Keratinocyte (primary cell): Measurements from ENCODE around the gene APCDD1. TPM values are rescaled to one million over a fixed set of nuclear protein-coding genes. Genes with fewer than 3 reads are reported as not detected.
A peak's percentile ranks its signal among the peaks of the same experiment; 100 is the strongest.

Experiments used
- DNase-seq: peaks from one replicate; pipeline ENCODE4 v3.0.0-alpha.2; 2011; ENCODE audit warnings: low read depth, missing footprints, low spot score
- FAIRE-seq: peaks from 2 replicates; lab custom pipeline; 2011; peaks lifted over from hg19 to GRCh38; lab: Jason Lieb, UNC
- H2AFZ ChIP-seq: 2 replicates; pipeline ENCODE4 v1.6.0; 2012; ENCODE audit warnings: low read length, control low read depth, inconsistent platforms; ENCODE audit not compliant: control insufficient read depth
- H3K27ac ChIP-seq: 2 replicates; pipeline ENCODE4 v1.5.1; 2011; ENCODE audit warnings: low read length; ENCODE audit not compliant: control insufficient read depth, insufficient read depth
- H3K27me3 ChIP-seq: 3 replicates; pipeline ENCODE4 v1.6.0; 2011; ENCODE audit warnings: low read length; ENCODE audit not compliant: control insufficient read depth, insufficient read depth; ENCODE audit errors: extremely low read depth
- H3K36me3 ChIP-seq, 2 experiments: 2 replicates in 1 of 2; 3 replicates in 1 of 2; pipeline ENCODE4 v1.5.1; 2011; ENCODE audit warnings: low read length in 2 of 2, mild to moderate bottlenecking in 1 of 2; ENCODE audit not compliant: control insufficient read depth in 2 of 2, insufficient read depth in 2 of 2; ENCODE audit errors: extremely low read depth in 1 of 2
- H3K4me1 ChIP-seq: 3 replicates; pipeline ENCODE4 v1.5.1; 2011; ENCODE audit warnings: low read length; ENCODE audit not compliant: control insufficient read depth, insufficient read depth; ENCODE audit errors: extremely low read depth
- H3K4me2 ChIP-seq: 3 replicates; pipeline ENCODE4 v1.6.0; 2011; ENCODE audit warnings: low read depth, low read length; ENCODE audit not compliant: control insufficient read depth, insufficient read depth; ENCODE audit errors: extremely low read depth
- H3K4me3 ChIP-seq, 3 experiments: fragments of 200-600 bp in 1 of 3; sonication (generic) in 1 of 3; 2 replicates in 2 of 3; 3 replicates in 1 of 3; pipeline ENCODE4 v1.5.1; 2011 to 2016; ENCODE audit warnings: low read length in 3 of 3, mild to moderate bottlenecking in 3 of 3, control low read depth in 2 of 3, inconsistent platforms in 1 of 3, low read depth in 1 of 3, mixed read lengths in 1 of 3, mixed run types in 1 of 3, moderate library complexity in 1 of 3; ENCODE audit not compliant: control insufficient read depth in 2 of 3, insufficient read depth in 2 of 3; ENCODE audit errors: extremely low read depth in 1 of 3
- H3K79me2 ChIP-seq: 2 replicates; pipeline ENCODE4 v1.6.0; 2012; ENCODE audit warnings: low read length; ENCODE audit not compliant: control insufficient read depth, insufficient read depth
- H3K9ac ChIP-seq: 3 replicates; pipeline ENCODE4 v1.6.0; 2011; ENCODE audit warnings: low read length; ENCODE audit not compliant: control insufficient read depth, insufficient read depth; ENCODE audit errors: extremely low read depth
- H3K9me1 ChIP-seq: 3 replicates; pipeline ENCODE4 v1.6.0; 2011; ENCODE audit warnings: low read length; ENCODE audit not compliant: control insufficient read depth, insufficient read depth; ENCODE audit errors: extremely low read depth
- H3K9me3 ChIP-seq: 2 replicates; pipeline ENCODE4 v1.5.1; 2012; ENCODE audit warnings: low read depth, low read length; ENCODE audit not compliant: control insufficient read depth
- H4K20me1 ChIP-seq: 3 replicates; pipeline ENCODE4 v1.6.0; 2011; ENCODE audit warnings: low read length; ENCODE audit not compliant: control insufficient read depth, insufficient read depth; ENCODE audit errors: extremely low read depth
- CTCF ChIP-seq, 3 experiments: IDR thresholded peaks in 1 of 3; conservative IDR thresholded peaks in 1 of 3; optimal IDR thresholded peaks in 1 of 3; 2 replicates in 2 of 3; 3 replicates in 1 of 3; pipeline versions ENCODE3 to v1.5.1; 2011; ENCODE audit warnings: low read length in 3 of 3, mild to moderate bottlenecking in 3 of 3, moderate library complexity in 2 of 3, control low read depth in 1 of 3, inconsistent platforms in 1 of 3; ENCODE audit not compliant: insufficient read depth in 2 of 3; ENCODE audit errors: extremely low read depth in 1 of 3
- EZH2 ChIP-seq: IDR thresholded peaks from one replicate; pipeline ENCODE4 v1.6.1; 2012; ENCODE audit warnings: inconsistent platforms, mild to moderate bottlenecking, low read length, moderate library complexity
- dilution Hi-C: fragments of 300-500 bp; cut with MboI; formaldehyde crosslinking; loops from one replicate; pipeline ENCODE4 v1.7.0; 2020; ENCODE audit warnings: low sequenced_read_pairs; ENCODE audit not compliant: extremely low pct_ligation_motif_present
- polyA plus RNA-seq, 5 experiments: library from polyadenylated mRNA; depleted of rRNA in 3 of 5; stranded (reverse) in 3 of 5; stranded (forward) in 1 of 5; unstranded in 1 of 5; fragments of >200 nt; gene quantifications; 1 replicate in 1 of 5; 2 replicates in 3 of 5; 3 replicates in 1 of 5; pipeline versions ENCODE4 v1.2.1 to v1.2.3, GENCODE V29; 2011 to 2012; ENCODE audit warnings: missing spikeins in 2 of 5, low read depth in 1 of 5, low replicate concordance in 1 of 5

The APCDD1 gene
- polyA plus RNA-seq, 1 donor (not counting 4 experiments of a cell fraction or from before 2014, with no cell fraction given), result 8.5 TPM

GRCh38 chr18:10525697-10526560, 71.5 kb downstream of the APCDD1 start, which contains the start of gene NAPG:
NAPG (plus strand) TSS chr18:10526027; CDS start chr18:10526103, 76 bp downstream.
- peak within 1 kb of the TSS; percentile 74 for H3K27ac ChIP-seq
- TF ChIP-seq CTCF (optimal IDR thresholded peaks at IDR 0.05 in 1 of 3, IDR thresholded peaks at IDR 0.05 in 1 of 3, conservative IDR thresholded peaks at IDR 0.05 in 1 of 3; ENCODE audit: extremely low read depth in 1 of 3, insufficient read depth in 2 of 3, low read length in 3 of 3) (no peak), EZH2 (no peak)
- H3K36me3 ChIP-seq, result no peaks in the 10 kb centered on the region
- H3K4me3 ChIP-seq, result peak within 1 kb of the TSS; percentile 73 to 97 (median 90)
- no peaks in the 10 kb centered on the region for H3K9me3 ChIP-seq
- peaks cover 5% of the 10 kb centered on the region for H3K9me1 ChIP-seq
- H3K4me2 ChIP-seq, result peak within 1 kb of the TSS; percentile 86
- dilution Hi-C loops, result no loop called here
- peak within 1 kb of the TSS; percentile 86 for H3K9ac ChIP-seq
- DNase-seq (peak; percentile 44), FAIRE-seq (no peak)
- H2AFZ ChIP-seq, result peak within 1 kb of the TSS; percentile 90
- peaks cover 21% of the 10 kb centered on the region for H3K4me1 ChIP-seq
- peaks cover 46% of the 10 kb centered on the region for H3K79me2 ChIP-seq
- no peaks in the 10 kb centered on the region for H3K27me3 ChIP-seq
- no peaks in the 10 kb centered on the region for H4K20me1 ChIP-seq

GRCh38 chr18:10526561-10526949, 72.1 kb downstream of the APCDD1 start:
- H3K27me3 ChIP-seq, result no peaks in the 10 kb centered on the region
- H4K20me1 ChIP-seq, result no peaks in the 10 kb centered on the region
- H3K27ac ChIP-seq, result peak overlapping the region; percentile 74
- no peaks in the 10 kb centered on the region for H3K9me3 ChIP-seq
- peak in 1 of 3 experiments; percentile 1 for TF ChIP-seq CTCF (optimal IDR thresholded peaks at IDR 0.05 in 1 of 3, IDR thresholded peaks at IDR 0.05 in 1 of 3, conservative IDR thresholded peaks at IDR 0.05 in 1 of 3; ENCODE audit: extremely low read depth in 1 of 3, insufficient read depth in 2 of 3, low read length in 3 of 3)
- TF ChIP-seq EZH2, result no peak
- peak overlapping the region; percentile 64 for H2AFZ ChIP-seq
- H3K4me1 ChIP-seq, result peaks cover 21% of the 10 kb centered on the region
- peak overlapping the region; percentile 86 for H3K9ac ChIP-seq
- FAIRE-seq (no peak), DNase-seq (no peak)
- dilution Hi-C loops, result no loop called here
- peaks cover 5% of the 10 kb centered on the region for H3K9me1 ChIP-seq
- no peaks in the 10 kb centered on the region for H3K36me3 ChIP-seq
- H3K4me3 ChIP-seq, result peak overlapping the region; percentile 73 to 97 (median 90)
- peaks cover 49% of the 10 kb centered on the region for H3K79me2 ChIP-seq
- H3K4me2 ChIP-seq, result peak overlapping the region; percentile 86
